GM19324 (cell line): ENCODE measurements around the gene STON1.
"Not testable (repeated sequence)": the region's sequence is repeated elsewhere in the genome, so short reads cannot be mapped to it uniquely, and the experiment has no call there.

Source experiments
- ATAC-seq: cut with Tn5 transposase; IDR thresholded peaks from one replicate; pipeline ENCODE4 v1.9.1; 2021; ENCODE audit warnings: mild to moderate bottlenecking, moderate library complexity; ENCODE audit not compliant: unreplicated experiment, low FRiP score

Gene STON1

GRCh38 chr2:48605482-48606175 lies 75.7 kb downstream of the STON1 start:
- no peak for ATAC-seq

GRCh38 chr2:48607307-48608014 lies 77.5 kb downstream of the STON1 start:
- ATAC-seq, result no peak

GRCh38 chr2:48613211-48613610 lies 83.3 kb downstream of the STON1 start:
- ATAC-seq, result no peak

- not testable (repeated sequence) for ATAC-seq
These were observed 84.6 kb downstream of the STON1 start for GRCh38 chr2:48614581-48614980.

GRCh38 chr2:48617618-48618017 lies 87.7 kb downstream of the STON1 start, which contains the start of gene GTF2A1L:
GTF2A1L (plus strand) TSS chr2:48617856; CDS start chr2:48617875, 19 bp downstream.
- ATAC-seq, result no peak

GRCh38 chr2:48619526-48619925 lies 89.6 kb downstream of the STON1 start:
- no peak for ATAC-seq

- no peak for ATAC-seq
These were observed 90.7 kb downstream of the STON1 start for GRCh38 chr2:48620604-48621003.

- not testable (repeated sequence) for ATAC-seq
These were observed 92.7 kb downstream of the STON1 start for GRCh38 chr2:48622691-48623090.

GRCh38 chr2:48624696-48625095 lies 94.7 kb downstream of the STON1 start:
- ATAC-seq, result no peak

- ATAC-seq, result no peak
These were observed 96.1 kb downstream of the STON1 start for GRCh38 chr2:48626047-48626446.

- no peak for ATAC-seq
These were observed 103.2 kb downstream of the STON1 start for GRCh38 chr2:48633143-48633542.

- ATAC-seq, result no peak
These were observed 105.8 kb downstream of the STON1 start for GRCh38 chr2:48635786-48636185.

GRCh38 chr2:48638261-48638660 lies 108.3 kb downstream of the STON1 start:
- no peak for ATAC-seq
